Parathyroid adenoma (tissue), 2 donors: ENCODE measurements around the gene PRDX2.

Experiments
- H2AFZ ChIP-seq: fragments of 300-600 bp; sonication (generic); one replicate; pipeline ENCODE4 v1.7.0; 2017; ENCODE audit warnings: antibody characterized with exemption, mild to moderate bottlenecking
- H3K27ac ChIP-seq: fragments of 300-600 bp; sonication (generic); one replicate; pipeline ENCODE4 v1.7.0; 2017
- H3K27me3 ChIP-seq: fragments of 300-600 bp; sonication (generic); one replicate; pipeline ENCODE4 v1.7.0; 2017; ENCODE audit warnings: low read length; ENCODE audit not compliant: control insufficient read depth, insufficient read depth
- H3K36me3 ChIP-seq: fragments of 300-600 bp; sonication (generic); one replicate; pipeline ENCODE4 v1.7.0; 2017; ENCODE audit warnings: low read length; ENCODE audit not compliant: control insufficient read depth, insufficient read depth
- H3K4me1 ChIP-seq: fragments of 300-600 bp; sonication (generic); one replicate; pipeline ENCODE4 v1.7.0; 2017; ENCODE audit warnings: control low read depth
- H3K4me2 ChIP-seq: fragments of 300-600 bp; sonication (generic); one replicate; pipeline ENCODE4 v1.7.0; 2017; ENCODE audit warnings: low read length
- H3K4me3 ChIP-seq: fragments of 300-600 bp; sonication (generic); one replicate; pipeline ENCODE4 v1.7.0; 2017; ENCODE audit warnings: low read depth, low read length
- H3K79me2 ChIP-seq: fragments of 300-600 bp; sonication (generic); one replicate; pipeline ENCODE4 v1.7.0; 2017; ENCODE audit warnings: control low read depth
- H3K9ac ChIP-seq: fragments of 300-600 bp; sonication (generic); one replicate; pipeline ENCODE4 v1.7.0; 2017; ENCODE audit warnings: mild to moderate bottlenecking
- H3K9me3 ChIP-seq: fragments of 300-600 bp; sonication (generic); one replicate; pipeline ENCODE4 v1.7.0; 2017; ENCODE audit warnings: low read length; ENCODE audit not compliant: control insufficient read depth
- CTCF ChIP-seq: fragments of 300-600 bp; sonication (generic); IDR thresholded peaks from one replicate; pipeline ENCODE4 v1.7.0; 2017; ENCODE audit warnings: antibody characterized with exemption, mild to moderate bottlenecking
- donor health status: primary hyperparathyroidism.

The PRDX2 gene

GRCh38 chr19:12806242-12807081, 4.9 kb upstream of the PRDX2 start, which contains the start of gene RNASEH2A:
Gene RNASEH2A (plus strand): TSS chr19:12806584. CDS start chr19:12806674, 90 bp downstream.
- peak within 1 kb of the TSS; percentile 72 for H3K4me3 ChIP-seq
- H3K27ac ChIP-seq, result peak within 1 kb of the TSS; percentile 32
- peaks cover 10% of the 10 kb centered on the region for H3K4me1 ChIP-seq
- TF ChIP-seq CTCF, result no peak
- H3K4me2 ChIP-seq, result peak within 1 kb of the TSS; percentile 93
- H3K36me3 ChIP-seq, result no peaks in the 10 kb centered on the region
- H3K9ac ChIP-seq, result peak within 1 kb of the TSS; percentile 24
- H3K79me2 ChIP-seq, result peaks cover 1% of the 10 kb centered on the region
- H2AFZ ChIP-seq, result peak within 1 kb of the TSS; percentile 95
- H3K9me3 ChIP-seq, result no peaks in the 10 kb centered on the region
- H3K27me3 ChIP-seq, result no peaks in the 10 kb centered on the region

DNA sequence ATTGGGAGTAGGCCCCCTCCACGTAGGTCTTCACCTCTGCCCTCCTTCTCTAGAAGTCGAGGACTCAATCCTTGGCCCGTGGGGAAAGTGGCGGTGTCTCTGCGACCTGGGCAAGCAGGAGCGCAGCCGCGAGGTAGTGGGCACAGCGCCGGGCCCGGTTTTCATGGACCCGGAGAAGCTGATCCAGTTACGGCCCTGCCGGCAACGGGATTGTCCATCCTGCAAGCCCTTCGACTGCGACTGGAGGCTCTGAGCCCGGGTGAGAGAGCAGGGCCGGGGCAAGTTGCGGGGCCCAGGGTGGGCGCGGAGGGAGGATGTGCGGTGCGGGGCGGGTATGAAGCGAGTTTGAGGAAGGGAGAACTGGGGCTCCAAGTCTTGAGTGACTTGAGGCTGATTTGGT, 2.5 kb upstream of the PRDX2 start:
- H3K36me3 ChIP-seq, result no peaks in the 10 kb centered on the region
- no peaks in the 10 kb centered on the region for H3K27me3 ChIP-seq
- no peaks in the 10 kb centered on the region for H3K9me3 ChIP-seq
- TF ChIP-seq CTCF, result no peak
- no peak overlapping the region for H2AFZ ChIP-seq
- H3K79me2 ChIP-seq, result peaks cover 14% of the 10 kb centered on the region
- H3K9ac ChIP-seq, result no peak overlapping the region
- H3K4me3 ChIP-seq, result no peak overlapping the region
- H3K27ac ChIP-seq, result no peak overlapping the region
- peaks cover 17% of the 10 kb centered on the region for H3K4me1 ChIP-seq
- H3K4me2 ChIP-seq, result no peak overlapping the region

GRCh38 chr19:12802267-12803106, 887 bp upstream of the PRDX2 start:
- Histone ChIP-seq H3K9ac (no peak overlapping the region), H3K9me3 (no peaks in the 10 kb centered on the region), H3K4me1 (peaks cover 17% of the 10 kb centered on the region), H3K27ac (peak overlapping the region; percentile 95), H3K36me3 (no peaks in the 10 kb centered on the region), H3K4me2 (peak overlapping the region; percentile 99), H2AFZ (peak overlapping the region; percentile 96), H3K27me3 (no peaks in the 10 kb centered on the region), H3K79me2 (peaks cover 14% of the 10 kb centered on the region), H3K4me3 (peak overlapping the region; percentile 97)
- TF ChIP-seq CTCF, result no peak

DNA sequence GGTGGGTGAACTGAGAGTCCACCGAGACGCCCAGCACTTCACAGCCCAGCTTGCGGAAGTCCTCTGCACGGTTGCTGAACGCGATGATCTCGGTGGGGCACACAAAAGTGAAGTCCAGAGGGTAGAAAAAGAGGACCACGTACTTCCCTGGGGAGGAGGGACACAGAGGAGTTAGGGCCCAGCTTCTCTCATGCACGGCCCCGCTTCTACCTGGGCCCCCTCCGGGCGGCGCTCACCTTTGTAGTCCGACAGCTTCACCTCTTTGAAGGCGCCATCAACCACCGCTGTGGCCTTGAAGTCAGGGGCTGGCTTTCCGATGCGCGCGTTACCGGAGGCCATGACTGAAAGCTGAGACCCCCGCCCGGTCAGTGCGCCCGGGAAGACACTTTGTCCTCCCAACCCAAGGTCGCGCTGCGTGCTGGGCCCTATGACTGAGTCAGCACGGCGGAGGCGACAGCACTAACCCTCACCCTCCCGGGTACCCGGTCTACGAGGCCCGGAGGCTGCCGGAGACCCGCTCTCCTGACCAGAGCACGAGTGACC, 606 bp downstream of the PRDX2 start:
- Histone ChIP-seq H3K27ac (peak overlapping the region; percentile 95), H3K36me3 (no peaks in the 10 kb centered on the region), H2AFZ (peak overlapping the region; percentile 96), H3K4me2 (peak overlapping the region; percentile 99), H3K27me3 (no peaks in the 10 kb centered on the region), H3K79me2 (peaks cover 14% of the 10 kb centered on the region), H3K4me1 (peaks cover 19% of the 10 kb centered on the region), H3K4me3 (peak overlapping the region; percentile 97), H3K9me3 (no peaks in the 10 kb centered on the region), H3K9ac (peak overlapping the region; percentile 100)
- no peak for TF ChIP-seq CTCF
